ENCODE results near the gene POU6F2. TPM values are rescaled to one million over a fixed set of nuclear protein-coding genes. Genes with fewer than 3 reads are reported as not detected.

Gene POU6F2
- total RNA-seq, 6 experiments from 2014 or later, result 0.12 to 2.1 (median 0.64) TPM; not detected in 2

- TF ChIP-seq CTCF (IDR thresholded peaks at IDR 0.05) (peak in 3 of 4 donors; percentile 13 to 14 (median 14)), POLR2A (IDR thresholded peaks at IDR 0.05) (no peak)
- no peak for ATAC-seq
- 36% methylated on average over 3 of the region's 3 CpGs for WGBS (ENCODE audit: insufficient coverage, low coverage, low lambda C conversion rate, missing lambda C conversion rate)
- no peaks in the 10 kb centered on the region for H3K9me3 ChIP-seq
- intact Hi-C loops (cut with DNase I), result no loop called here
- no peaks in the 10 kb centered on the region for H3K36me3 ChIP-seq
- peaks cover 0 to 6% (median 0%) of the 10 kb centered on the region in 4 donors for H3K4me1 ChIP-seq
- H3K27me3 ChIP-seq, result no peaks in the 10 kb centered on the region
- H3K4me3 ChIP-seq, result no peak overlapping the region
- no peak overlapping the region for H3K27ac ChIP-seq
- DNase-seq, result no peak
These were observed 379.9 kb downstream of the POU6F2 start for GRCh38 chr7:39357648-39358047.

- intact Hi-C loops (cut with DNase I), result no loop called here
- Histone ChIP-seq H3K27ac (no peak overlapping the region), H3K9me3 (no peaks in the 10 kb centered on the region), H3K36me3 (no peaks in the 10 kb centered on the region), H3K27me3 (no peaks in the 10 kb centered on the region), H3K4me3 (no peak overlapping the region), H3K4me1 (no peaks in the 10 kb centered on the region)
- TF ChIP-seq CTCF (IDR thresholded peaks at IDR 0.05), result no peak
- TF ChIP-seq POLR2A (IDR thresholded peaks at IDR 0.05), result no peak
- ATAC-seq (no peak), DNase-seq (no peak)
- 38% methylated on average over 4 of the region's 4 CpGs for WGBS (ENCODE audit: insufficient coverage, low coverage, low lambda C conversion rate, missing lambda C conversion rate)
These were observed 382.3 kb downstream of the POU6F2 start for GRCh38 chr7:39360038-39360437.

- Histone ChIP-seq H3K4me1 (no peaks in the 10 kb centered on the region), H3K36me3 (no peaks in the 10 kb centered on the region), H3K27me3 (no peaks in the 10 kb centered on the region), H3K27ac (no peak overlapping the region), H3K4me3 (no peak overlapping the region), H3K9me3 (no peaks in the 10 kb centered on the region)
- ATAC-seq (no peak), DNase-seq (no peak)
- TF ChIP-seq CTCF (IDR thresholded peaks at IDR 0.05) (no peak), POLR2A (IDR thresholded peaks at IDR 0.05) (no peak)
- intact Hi-C loops (cut with DNase I), result no loop called here
- WGBS (ENCODE audit: insufficient coverage, low coverage, low lambda C conversion rate, missing lambda C conversion rate), result 44% methylated on average over 1 of the region's 1 CpG
These were observed 383.1 kb downstream of the POU6F2 start for GRCh38 chr7:39360766-39361165.

- H3K36me3 ChIP-seq, result no peaks in the 10 kb centered on the region
- no peaks in the 10 kb centered on the region for H3K9me3 ChIP-seq
- H3K27ac ChIP-seq, result no peak overlapping the region
- intact Hi-C loops (cut with DNase I), result no loop called here
- no peaks in the 10 kb centered on the region for H3K27me3 ChIP-seq
- H3K4me1 ChIP-seq, result no peaks in the 10 kb centered on the region
- no peak overlapping the region for H3K4me3 ChIP-seq
- TF ChIP-seq POLR2A (IDR thresholded peaks at IDR 0.05) (no peak), CTCF (IDR thresholded peaks at IDR 0.05) (no peak)
- 20% methylated on average over 1 of the region's 1 CpG for whole genome bisulfite sequencing (ENCODE audit: insufficient coverage, low coverage, low lambda C conversion rate, missing lambda C conversion rate)
- no peak for ATAC-seq
- no peak for DNase-seq
These were observed 388.1 kb downstream of the POU6F2 start for GRCh38 chr7:39365751-39366295.

- DNase-seq, result no peak
- Histone ChIP-seq H3K4me1 (no peaks in the 10 kb centered on the region), H3K9me3 (no peaks in the 10 kb centered on the region), H3K36me3 (no peaks in the 10 kb centered on the region), H3K4me3 (no peak overlapping the region), H3K27me3 (no peaks in the 10 kb centered on the region), H3K27ac (no peak overlapping the region)
- TF ChIP-seq CTCF (IDR thresholded peaks at IDR 0.05) (no peak), POLR2A (IDR thresholded peaks at IDR 0.05) (no peak)
- no peak for ATAC-seq
- 79% methylated on average over 3 of the region's 3 CpGs for WGBS (ENCODE audit: insufficient coverage, low coverage, low lambda C conversion rate, missing lambda C conversion rate)
- intact Hi-C loops (cut with DNase I), result no loop called here
These were observed 389.7 kb downstream of the POU6F2 start for GRCh38 chr7:39367451-39367850.

All from right lobe of liver (tissue), 6 donors.